Activated T-helper 17 cell treated with anti-CD3 and anti-CD28 coated beads, Interleukin-2, amount 50 U/mL, for 72 hours (primary cell): ENCODE data around the gene LCN1. TPM values are rescaled to one million over a fixed set of nuclear protein-coding genes. Genes with fewer than 3 reads are reported as not detected.

ENCODE experiments used
- ATAC-seq: fragments of 150-1000 bp; cut with Tn5 transposase; replicated peaks from 2 replicates; pipeline ENCODE4 v1.10.0; 2021; ENCODE audit warnings: mild to moderate bottlenecking, moderate library complexity
- H3K27ac Mint-ChIP-seq: one replicate; pipeline ENCODE4 v1.8.0; 2022; ENCODE audit warnings: mixed read lengths
- H3K27me3 Mint-ChIP-seq: one replicate; pipeline ENCODE4 v1.8.0; 2022; ENCODE audit warnings: mixed read lengths
- H3K36me3 Mint-ChIP-seq: one replicate; pipeline ENCODE4 v1.8.0; 2022; ENCODE audit warnings: low read depth, mild to moderate bottlenecking, mixed read lengths
- H3K4me1 Mint-ChIP-seq: one replicate; pipeline ENCODE4 v1.8.0; 2022; ENCODE audit warnings: mixed read lengths
- H3K4me3 Mint-ChIP-seq: one replicate; pipeline ENCODE4 v1.8.0; 2022; ENCODE audit warnings: mild to moderate bottlenecking, mixed read lengths
- H3K9me3 Mint-ChIP-seq: one replicate; pipeline ENCODE4 v1.8.0; 2022; ENCODE audit warnings: mixed read lengths
- total RNA-seq, 2 donors: library from RNA; stranded (reverse); gene quantifications; one replicate each; pipeline ENCODE4 v1.2.3, GENCODE V29; 2022

Gene LCN1
- total RNA-seq, 2 donors from 2014 or later: not detected

DNA sequence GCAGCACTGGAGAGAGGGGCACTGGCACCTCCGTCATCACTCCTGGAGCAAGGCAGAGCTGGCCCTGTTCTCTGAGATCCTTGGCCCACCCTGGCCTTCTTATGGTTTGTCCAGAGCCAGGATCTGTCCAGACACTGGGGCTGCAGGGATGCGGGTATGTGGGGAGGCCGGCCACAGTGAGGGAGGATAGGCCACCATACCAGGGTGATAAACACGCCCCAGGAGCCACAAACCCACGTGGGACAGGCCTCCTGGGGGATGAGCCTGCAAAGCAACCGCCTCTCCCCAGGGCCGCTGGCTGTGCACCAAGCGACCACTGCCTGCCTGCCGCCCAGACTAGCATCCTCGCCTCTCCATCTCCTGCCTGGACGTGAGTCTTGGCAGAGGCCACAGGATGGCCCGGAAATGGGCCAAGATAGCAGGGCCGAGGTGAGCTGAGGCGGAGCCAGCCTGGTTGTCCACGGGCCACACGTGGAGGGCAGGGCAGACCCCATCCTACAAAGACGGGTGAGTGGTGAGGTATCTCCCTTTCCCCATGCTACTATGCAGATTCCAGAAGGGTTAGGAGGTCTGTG lies 29.2 kb downstream of the LCN1 start:
- H3K9me3 Mint-ChIP-seq: no peaks in the 10 kb centered on the region
- H3K4me1 Mint-ChIP-seq: no peaks in the 10 kb centered on the region
- no peak overlapping the region for H3K27ac Mint-ChIP-seq
- H3K4me3 Mint-ChIP-seq: no peak overlapping the region
- H3K27me3 Mint-ChIP-seq: peaks cover 4% of the 10 kb centered on the region
- no peaks in the 10 kb centered on the region for H3K36me3 Mint-ChIP-seq
- no peak for ATAC-seq

DNA sequence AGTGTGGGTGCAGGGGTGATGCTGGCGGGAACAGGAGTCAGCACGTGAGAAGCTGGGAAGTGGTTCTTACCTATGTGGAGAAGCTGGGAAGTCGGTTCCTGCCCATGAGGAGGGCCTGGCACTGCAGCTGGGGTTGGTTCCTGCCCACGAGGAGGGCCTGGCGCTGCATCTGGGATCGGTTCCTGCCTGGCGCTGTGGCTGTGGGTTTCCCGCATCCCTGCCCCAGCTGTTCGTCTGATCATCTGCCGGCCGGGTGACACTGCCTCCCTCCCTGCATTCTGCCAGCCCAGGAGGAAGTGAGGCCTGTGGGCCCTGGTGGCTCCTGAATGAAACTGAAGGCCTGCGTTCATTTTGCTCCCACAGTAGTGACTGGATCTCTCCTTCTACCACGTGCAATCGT lies 29.8 kb downstream of the LCN1 start:
- Mint-ChIP-seq H3K4me3 (no peak overlapping the region), H3K27ac (no peak overlapping the region), H3K9me3 (no peaks in the 10 kb centered on the region), H3K27me3 (peaks cover 4% of the 10 kb centered on the region), H3K36me3 (no peaks in the 10 kb centered on the region), H3K4me1 (no peaks in the 10 kb centered on the region)
- ATAC-seq: no peak

DNA sequence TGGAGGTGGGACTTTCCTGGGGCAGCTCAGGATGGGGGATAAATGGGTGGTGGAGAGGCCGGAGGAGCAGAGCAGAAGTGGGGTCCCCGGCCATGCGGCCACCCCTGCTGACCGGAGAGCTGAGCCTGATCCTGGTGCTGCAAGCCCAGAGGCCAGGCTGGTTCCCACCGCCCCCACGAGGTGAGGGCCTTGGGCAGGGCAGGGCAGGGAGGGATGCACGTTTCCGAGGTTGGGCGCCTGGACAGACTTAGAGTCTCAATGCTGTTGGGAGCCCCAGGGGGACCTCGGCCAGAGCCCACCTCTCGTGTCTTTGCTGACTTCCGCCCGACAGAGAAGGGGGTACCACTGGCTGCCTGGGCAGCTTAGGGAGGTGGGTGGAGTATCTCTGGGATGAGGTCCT lies 30.2 kb downstream of the LCN1 start:
- H3K36me3 Mint-ChIP-seq: no peaks in the 10 kb centered on the region
- no peak overlapping the region for H3K27ac Mint-ChIP-seq

DNA sequence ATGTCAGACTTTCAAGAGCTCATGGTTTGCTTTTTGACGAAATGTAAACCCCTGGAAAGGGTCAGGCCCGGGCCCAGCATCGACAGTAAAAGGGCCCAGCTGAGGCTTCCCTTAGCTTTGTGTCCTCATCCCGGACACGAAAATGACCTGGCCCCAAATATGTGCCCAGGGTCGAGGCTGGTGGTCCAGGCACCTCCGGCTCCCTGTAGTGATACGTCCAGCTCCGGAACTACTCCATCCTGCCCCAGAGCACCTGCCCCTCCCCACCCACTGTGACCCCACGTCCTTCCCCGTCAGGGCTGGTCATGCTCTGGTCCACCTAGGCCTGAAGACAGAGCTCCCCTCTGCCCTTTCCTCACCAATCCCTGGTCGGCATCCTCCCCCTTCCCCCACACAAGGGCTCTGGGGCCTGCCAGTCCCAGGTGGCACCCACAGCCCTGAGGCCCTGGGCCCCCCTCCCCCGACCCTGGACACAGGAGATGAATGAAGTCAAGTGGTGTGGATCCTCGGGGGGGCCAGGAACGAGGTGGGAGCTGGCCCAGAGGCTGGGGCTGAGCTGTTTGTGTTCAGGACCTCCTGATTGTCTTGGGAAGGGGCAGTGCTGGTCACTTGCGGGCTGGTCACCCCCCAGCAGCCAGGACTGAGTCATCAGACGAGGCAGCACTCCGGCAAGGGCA lies 30.9 kb downstream of the LCN1 start:
- ATAC-seq: no peak
- H3K27me3 Mint-ChIP-seq: peaks cover 4% of the 10 kb centered on the region
- H3K9me3 Mint-ChIP-seq: no peaks in the 10 kb centered on the region
- H3K36me3 Mint-ChIP-seq: no peaks in the 10 kb centered on the region
- no peak overlapping the region for H3K27ac Mint-ChIP-seq
- H3K4me1 Mint-ChIP-seq: no peaks in the 10 kb centered on the region
- H3K4me3 Mint-ChIP-seq: no peak overlapping the region

More for the DNA sequence above, 30.2 kb downstream of the LCN1 start:
- Mint-ChIP-seq H3K9me3 (no peaks in the 10 kb centered on the region), H3K27me3 (peaks cover 4% of the 10 kb centered on the region), H3K4me3 (no peak overlapping the region), H3K4me1 (no peaks in the 10 kb centered on the region)
- ATAC-seq: no peak

DNA sequence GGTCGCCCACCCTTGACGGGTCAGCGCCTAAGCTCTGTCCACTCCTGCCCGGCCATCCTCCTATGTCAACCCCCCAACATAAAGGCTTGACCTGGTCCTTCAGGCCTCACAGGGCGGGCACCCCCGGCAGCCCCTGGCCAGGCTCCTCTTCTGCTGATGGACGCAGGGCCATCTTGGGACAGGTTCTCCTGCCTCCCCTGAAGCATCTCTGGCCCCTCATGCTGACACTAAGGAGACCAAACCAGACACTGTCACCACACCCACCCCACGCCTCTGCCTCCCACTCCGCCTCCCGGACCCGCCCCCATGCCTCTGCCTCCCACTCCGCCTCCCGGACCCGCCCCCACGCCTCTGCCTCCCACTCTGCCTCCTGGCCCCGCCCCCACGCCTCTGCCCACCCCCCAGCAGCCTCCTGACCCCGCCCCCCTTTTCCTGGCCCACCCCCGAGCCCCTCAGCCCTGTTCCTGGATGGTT lies 31.5 kb downstream of the LCN1 start:
- Mint-ChIP-seq H3K36me3 (no peaks in the 10 kb centered on the region), H3K27me3 (peaks cover 4% of the 10 kb centered on the region), H3K4me3 (no peak overlapping the region), H3K27ac (no peak overlapping the region), H3K9me3 (no peaks in the 10 kb centered on the region), H3K4me1 (no peaks in the 10 kb centered on the region)
- no peak for ATAC-seq

DNA sequence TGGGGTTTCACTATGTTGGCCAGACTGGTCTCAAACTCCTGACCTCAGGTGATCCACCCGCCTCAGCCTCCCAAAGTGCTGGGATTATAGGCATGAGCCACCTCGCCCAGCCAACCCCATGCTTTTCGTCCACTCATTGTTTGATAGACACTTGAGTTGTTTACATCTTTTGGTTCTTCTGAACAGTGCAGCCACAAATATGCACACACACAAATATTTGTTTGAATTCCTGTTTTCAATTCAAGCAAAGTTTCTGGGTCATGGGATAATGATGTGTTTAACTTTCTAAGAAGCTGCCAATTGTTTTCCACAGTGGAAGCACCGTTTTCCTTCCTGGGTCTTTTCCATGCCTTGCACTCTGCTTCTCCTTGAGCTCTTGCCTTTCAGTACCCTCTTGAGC lies 33.5 kb downstream of the LCN1 start:
- Mint-ChIP-seq H3K9me3 (no peaks in the 10 kb centered on the region), H3K4me1 (no peaks in the 10 kb centered on the region), H3K4me3 (no peak overlapping the region), H3K36me3 (no peaks in the 10 kb centered on the region), H3K27me3 (peaks cover 5% of the 10 kb centered on the region), H3K27ac (no peak overlapping the region)
- ATAC-seq: no peak

DNA sequence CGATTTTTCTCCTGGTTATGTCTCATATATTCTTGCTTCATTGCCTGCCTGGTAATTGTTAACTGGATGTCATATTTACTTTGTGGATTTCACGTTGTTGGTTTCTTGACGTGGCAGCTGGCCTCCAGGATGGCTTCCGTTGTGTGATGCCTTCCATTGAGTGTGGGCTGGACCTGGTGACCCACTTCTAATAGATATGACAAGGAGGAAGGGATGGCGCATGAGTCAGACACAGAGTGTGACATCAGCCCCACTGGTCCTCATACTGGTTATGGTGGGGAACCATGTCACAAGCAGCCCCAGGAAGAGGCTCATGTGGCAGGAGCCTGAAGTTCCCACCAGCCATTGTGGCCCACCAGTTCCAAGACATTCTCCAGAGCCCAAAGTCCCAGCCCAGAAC lies 34.0 kb downstream of the LCN1 start:
- Mint-ChIP-seq H3K4me1 (no peaks in the 10 kb centered on the region), H3K27ac (no peak overlapping the region), H3K9me3 (no peaks in the 10 kb centered on the region), H3K27me3 (peaks cover 7% of the 10 kb centered on the region), H3K4me3 (no peak overlapping the region), H3K36me3 (no peaks in the 10 kb centered on the region)
- ATAC-seq: no peak

DNA sequence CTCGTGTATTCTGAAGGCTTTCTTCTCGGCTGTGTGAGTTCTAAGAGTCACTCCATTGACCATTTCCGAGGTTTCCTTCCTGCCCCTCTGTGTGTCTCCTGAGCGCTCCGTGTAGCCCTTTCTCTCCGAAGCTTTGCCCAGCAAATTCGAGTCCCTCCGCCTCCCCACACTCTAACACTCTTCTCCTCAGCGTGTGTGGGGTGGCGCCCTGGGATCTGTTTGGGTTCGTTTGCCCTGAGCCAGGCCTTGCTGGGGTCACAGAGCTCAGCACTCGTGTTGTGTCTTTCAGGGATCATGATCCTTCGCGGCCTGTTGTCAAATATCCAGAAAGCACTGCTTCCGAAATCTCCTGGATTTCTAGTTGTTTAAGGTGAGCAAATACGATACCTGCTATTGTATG lies 34.7 kb downstream of the LCN1 start:
- no peaks in the 10 kb centered on the region for H3K4me1 Mint-ChIP-seq
- no peak overlapping the region for H3K27ac Mint-ChIP-seq
- H3K4me3 Mint-ChIP-seq: no peak overlapping the region
- peaks cover 4% of the 10 kb centered on the region for H3K27me3 Mint-ChIP-seq
- no peaks in the 10 kb centered on the region for H3K9me3 Mint-ChIP-seq
- no peaks in the 10 kb centered on the region for H3K36me3 Mint-ChIP-seq
- no peak for ATAC-seq

DNA sequence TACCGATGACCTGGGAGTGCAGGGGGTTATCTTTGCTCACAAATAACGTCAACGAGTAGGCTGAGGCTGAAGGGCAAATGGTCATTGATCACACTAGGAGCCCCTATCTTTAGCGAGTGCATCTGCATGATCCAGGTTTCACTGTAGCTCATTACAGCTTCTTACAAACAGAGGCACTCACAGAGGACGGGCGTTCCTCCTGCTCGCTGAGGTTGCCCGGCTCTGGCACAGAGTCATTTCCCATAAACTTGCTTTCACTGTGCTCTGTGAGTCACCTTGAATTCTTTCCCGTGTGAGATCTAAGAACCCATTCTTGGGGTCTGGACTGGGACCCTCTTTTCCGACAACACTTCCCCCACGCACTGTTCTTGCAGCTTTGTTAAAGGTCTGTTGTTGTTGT lies 38.4 kb downstream of the LCN1 start:
- H3K27me3 Mint-ChIP-seq: peaks cover 3% of the 10 kb centered on the region
- no peak for ATAC-seq
- H3K36me3 Mint-ChIP-seq: no peaks in the 10 kb centered on the region
- H3K27ac Mint-ChIP-seq: no peak overlapping the region
- H3K4me1 Mint-ChIP-seq: no peaks in the 10 kb centered on the region
- no peaks in the 10 kb centered on the region for H3K9me3 Mint-ChIP-seq
- no peak overlapping the region for H3K4me3 Mint-ChIP-seq

DNA sequence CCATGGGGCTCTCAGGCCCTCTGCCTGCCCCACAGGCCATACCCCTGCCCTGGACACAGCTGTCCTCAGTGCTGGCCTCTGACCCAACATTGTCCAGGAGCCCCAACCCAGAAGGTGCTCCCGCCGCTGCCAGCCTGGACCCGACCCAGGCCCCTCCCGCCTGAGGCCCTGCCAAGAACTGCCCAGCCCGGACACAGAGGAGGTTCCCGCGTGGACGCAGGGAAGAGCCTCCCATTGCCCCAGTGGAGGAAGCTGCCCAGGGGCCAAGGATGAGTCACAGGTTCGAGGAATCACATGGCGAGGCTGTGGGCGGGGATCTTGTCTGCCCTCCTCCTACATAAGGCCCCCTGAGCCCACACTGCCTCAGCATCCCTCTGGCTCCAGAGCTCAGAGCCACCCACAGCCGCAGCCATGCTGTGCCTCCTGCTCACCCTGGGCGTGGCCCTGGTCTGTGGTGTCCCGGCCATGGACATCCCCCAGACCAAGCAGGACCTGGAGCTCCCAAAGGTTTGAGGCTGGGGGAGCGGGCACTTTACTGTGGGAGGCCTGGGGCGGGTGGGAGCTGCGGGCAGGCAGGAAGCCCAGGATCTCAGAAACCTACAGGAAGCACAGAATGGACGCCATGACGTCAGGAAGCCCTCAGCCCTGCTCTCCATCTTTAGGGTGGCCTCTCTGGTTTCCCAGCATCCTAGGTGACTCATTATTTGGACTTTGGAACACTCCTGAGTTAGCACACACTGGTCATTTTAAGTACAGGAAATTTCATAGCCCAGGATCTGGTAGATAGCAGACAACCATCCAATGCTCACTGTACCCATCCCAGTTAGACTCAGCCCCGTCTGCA lies 40.4 kb downstream of the LCN1 start, which contains the start of gene PAEP:
PAEP (plus strand) TSS at position 366 of the 844 bp plus-strand sequence.
- peaks cover 7% of the 10 kb centered on the region for H3K27me3 Mint-ChIP-seq

DNA sequence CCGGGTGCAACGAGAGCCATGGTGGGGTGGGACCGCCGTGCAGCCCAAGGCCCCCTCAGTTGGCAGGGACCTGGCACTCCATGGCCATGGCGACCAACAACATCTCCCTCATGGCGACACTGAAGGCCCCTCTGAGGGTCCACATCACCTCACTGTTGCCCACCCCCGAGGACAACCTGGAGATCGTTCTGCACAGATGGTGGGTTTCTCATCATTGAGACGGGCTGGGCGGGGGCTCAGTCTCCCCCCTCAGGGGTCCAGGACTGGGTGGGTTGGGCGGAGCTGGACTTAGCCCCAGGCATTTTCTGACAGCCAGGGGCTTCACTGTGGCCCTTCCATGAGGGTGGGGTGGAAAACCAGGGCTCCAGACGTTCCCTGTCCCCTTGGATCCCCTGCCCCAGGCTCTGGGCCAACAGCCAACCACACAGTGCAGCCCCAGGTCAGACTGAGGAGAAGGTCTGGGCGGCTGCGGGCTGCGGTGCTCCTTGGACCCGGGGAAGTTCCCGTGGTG lies 41.0 kb downstream of the LCN1 start:
- Mint-ChIP-seq H3K4me1 (no peaks in the 10 kb centered on the region), H3K27me3 (peaks cover 13% of the 10 kb centered on the region), H3K36me3 (no peaks in the 10 kb centered on the region), H3K27ac (no peak overlapping the region), H3K9me3 (no peaks in the 10 kb centered on the region), H3K4me3 (no peak overlapping the region)
- no peak for ATAC-seq

More for the DNA sequence above, 40.4 kb downstream of the LCN1 start, which contains the start of gene PAEP:
- H3K4me1 Mint-ChIP-seq: no peaks in the 10 kb centered on the region
- no peak for ATAC-seq
- H3K9me3 Mint-ChIP-seq: no peaks in the 10 kb centered on the region
- no peaks in the 10 kb centered on the region for H3K36me3 Mint-ChIP-seq
- no peak within 1 kb of the TSS for H3K27ac Mint-ChIP-seq
- no peak within 1 kb of the TSS for H3K4me3 Mint-ChIP-seq

DNA sequence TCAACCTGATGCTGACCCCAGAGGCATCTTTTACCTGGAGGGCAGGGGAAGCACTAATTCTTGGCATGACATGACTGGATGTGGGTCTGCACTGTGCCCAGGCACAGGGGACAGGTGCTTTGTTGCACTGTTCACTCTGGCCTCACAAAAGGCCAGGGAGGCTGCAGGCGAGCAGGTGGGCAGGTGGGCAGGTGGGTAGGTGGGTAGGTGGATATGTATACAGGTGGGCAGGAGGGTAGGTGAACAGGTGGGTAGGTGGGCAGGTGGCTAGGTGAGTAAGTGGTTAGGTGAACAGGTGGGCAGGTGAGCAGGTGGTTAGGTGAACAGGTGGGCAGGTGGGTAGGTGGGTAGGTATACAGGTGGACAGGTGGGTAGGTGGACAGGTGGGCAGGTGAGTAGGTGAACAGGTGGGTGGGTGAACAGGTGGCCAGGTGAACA lies 41.8 kb downstream of the LCN1 start:
- Mint-ChIP-seq H3K4me1 (no peaks in the 10 kb centered on the region), H3K4me3 (no peak overlapping the region)

DNA sequence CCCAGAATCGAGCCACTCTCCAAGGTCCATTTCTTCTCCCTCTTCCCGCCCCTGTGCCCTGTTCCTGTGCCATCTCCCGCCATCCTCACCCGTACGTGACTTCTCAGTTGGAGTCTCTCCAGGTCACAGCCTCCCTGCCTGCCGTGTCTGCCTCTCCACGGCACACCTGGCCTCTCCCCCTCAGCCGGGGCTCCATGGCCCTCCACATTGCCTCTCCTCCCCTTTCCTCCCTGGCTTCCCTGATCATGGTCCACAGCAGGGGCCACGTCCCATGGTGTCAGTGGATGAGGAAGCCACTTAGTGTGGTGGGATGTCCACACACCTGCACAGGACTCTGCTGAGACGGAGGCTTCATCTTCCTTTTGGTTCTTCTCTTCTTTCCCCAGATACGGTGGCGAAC lies 42.6 kb downstream of the LCN1 start:
- peaks cover 14% of the 10 kb centered on the region for H3K27me3 Mint-ChIP-seq
- no peaks in the 10 kb centered on the region for H3K9me3 Mint-ChIP-seq
- H3K36me3 Mint-ChIP-seq: no peaks in the 10 kb centered on the region
- no peak overlapping the region for H3K27ac Mint-ChIP-seq
- no peak for ATAC-seq
- H3K4me3 Mint-ChIP-seq: no peak overlapping the region
- H3K4me1 Mint-ChIP-seq: no peaks in the 10 kb centered on the region

More for the DNA sequence above, 41.8 kb downstream of the LCN1 start:
- Mint-ChIP-seq H3K27me3 (peaks cover 14% of the 10 kb centered on the region), H3K36me3 (no peaks in the 10 kb centered on the region), H3K27ac (no peak overlapping the region), H3K9me3 (no peaks in the 10 kb centered on the region)
- ATAC-seq: no peak

DNA sequence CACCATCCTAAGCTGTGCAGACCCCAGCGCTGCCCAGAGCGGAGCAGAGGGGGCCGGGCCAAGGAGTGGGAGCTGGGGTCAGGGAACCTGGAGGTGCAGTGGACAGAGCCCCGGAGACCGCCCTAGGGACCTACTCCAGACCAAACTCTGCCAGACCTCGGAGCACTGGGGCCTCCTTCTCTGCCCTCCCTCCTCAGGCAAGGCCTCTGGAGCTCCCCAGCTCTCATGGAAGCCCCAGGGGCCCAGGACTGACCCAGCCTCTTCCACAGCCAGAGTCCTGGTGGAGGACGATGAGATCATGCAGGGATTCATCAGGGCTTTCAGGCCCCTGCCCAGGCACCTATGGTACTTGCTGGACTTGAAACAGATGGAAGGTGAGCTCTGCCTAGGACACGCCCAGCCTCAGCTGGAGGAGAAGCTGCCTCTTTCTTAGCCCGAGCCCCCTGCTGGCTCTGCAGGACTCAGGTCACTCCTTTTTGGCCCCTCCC lies 43.9 kb downstream of the LCN1 start:
- no peak for ATAC-seq
- Mint-ChIP-seq H3K27me3 (peaks cover 15% of the 10 kb centered on the region), H3K9me3 (no peaks in the 10 kb centered on the region), H3K36me3 (no peaks in the 10 kb centered on the region), H3K4me3 (no peak overlapping the region), H3K4me1 (no peaks in the 10 kb centered on the region), H3K27ac (no peak overlapping the region)
